GOT3 (cell line): ENCODE data around the gene OR2B3.
"Not testable (repeated sequence)": the region's sequence is repeated elsewhere in the genome, so short reads cannot be mapped to it uniquely, and the experiment has no call there.

Experiments used
- DNase-seq: peaks from one replicate; lab custom pipeline; 2025; ENCODE audit warnings: mixed read lengths; lab: John Stamatoyannopoulos, UW

The OR2B3 gene

GRCh38 chr6:29087213-29087612 is at the start of gene OR2B3:
OR2B3 (minus strand) TSS chr6:29087313; CDS start chr6:29087248, 65 bp downstream.
- DNase-seq = no peak

- DNase-seq = no peak
Measured at GRCh38 chr6:29131691-29132090, 44.6 kb upstream of the OR2B3 start.

GRCh38 chr6:29130644-29131043 is 43.5 kb upstream of the OR2B3 start:
- DNase-seq = no peak

- no peak for DNase-seq
Measured at GRCh38 chr6:29129326-29130012, 42.4 kb upstream of the OR2B3 start.

GRCh38 chr6:29114964-29115363 is 27.9 kb upstream of the OR2B3 start:
- not testable (repeated sequence) for DNase-seq

- DNase-seq = no peak
Measured at GRCh38 chr6:29112135-29112534, 25.0 kb upstream of the OR2B3 start.

- DNase-seq = no peak
Measured at GRCh38 chr6:29107758-29108157, 20.6 kb upstream of the OR2B3 start, which contains the start of gene OR2J3. OR2J3 (plus strand) TSS chr6:29108058; CDS start chr6:29111891, 3,833 bp downstream.

GRCh38 chr6:29099190-29099589 is 12.1 kb upstream of the OR2B3 start, which contains the start of gene OR2J1:
OR2J1 (plus strand) TSS chr6:29099490; CDS start chr6:29100943, 1,453 bp downstream.
- no peak for DNase-seq

- DNase-seq = no peak
Measured at GRCh38 chr6:29097803-29098202, 10.7 kb upstream of the OR2B3 start.

GRCh38 chr6:29092957-29093356 is 5.8 kb upstream of the OR2B3 start:
- DNase-seq = no peak

GRCh38 chr6:29082457-29082856 is 4.7 kb downstream of the OR2B3 start:
- no peak for DNase-seq

- DNase-seq = no peak
Measured at GRCh38 chr6:29081312-29081711, 5.8 kb downstream of the OR2B3 start.

- DNase-seq = no peak
Measured at GRCh38 chr6:29079203-29079602, 7.9 kb downstream of the OR2B3 start.

- no peak for DNase-seq
Measured at GRCh38 chr6:29071831-29072723, 15.0 kb downstream of the OR2B3 start.

- no peak for DNase-seq
Measured at GRCh38 chr6:29051680-29052079, 35.4 kb downstream of the OR2B3 start.

GRCh38 chr6:29045075-29045474 is 42.0 kb downstream of the OR2B3 start, which contains the start of gene OR2W1:
OR2W1 (minus strand) TSS chr6:29045175; CDS start chr6:29045175, 0 bp downstream.
- DNase-seq = no peak
